Measurements from ENCODE around the gene MAGEA2B.
"Not testable (repeated sequence)": the region's sequence is repeated elsewhere in the genome, so short reads cannot be mapped to it uniquely, and the experiment has no call there.

Gene MAGEA2B

GRCh38 chrX:152759544-152759943, 45.1 kb downstream of the MAGEA2B start:
- not testable (repeated sequence) for DNase-seq

GRCh38 chrX:152761582-152761981, 47.2 kb downstream of the MAGEA2B start:
- not testable (repeated sequence) for DNase-seq

- not testable (repeated sequence) for DNase-seq
Observed at GRCh38 chrX:152766562-152766961, 52.1 kb downstream of the MAGEA2B start.

Measured in activated T-cell treated with anti-CD3 and anti-CD28 coated beads, Interleukin-2, amount 50 U/mL, for 1 hour (primary cell).